Caco-2 (cell line): Measurements from ENCODE around the gene AATK. TPM values are rescaled to one million over a fixed set of nuclear protein-coding genes. Genes with fewer than 3 reads are reported as not detected.
A peak's percentile ranks its signal among the peaks of the same experiment; 100 is the strongest.

ENCODE experiments used
- BruUV-seq: library from RNA; stranded (reverse); fragments of 400-500 nt; replicated peaks from 2 replicates; lab custom pipeline; 2021; lab: Mats Ljungman, UMichigan
- CTCF ChIA-PET: fragments of 300-600 bp; sonication (Branson Sonifier 250); formaldehyde crosslinking; loops from one replicate; lab custom pipeline; 2022; ENCODE audit warnings: antibody characterized with exemption; lab: Charles Lee
- POLR2A ChIA-PET: fragments of 300-600 bp; sonication (Branson Sonifier 250); formaldehyde crosslinking; loops from one replicate; lab custom pipeline; 2022; ENCODE audit warnings: antibody characterized with exemption; lab: Charles Lee
- DNase-seq, 2 experiments: peaks; one replicate each; pipeline versions ENCODE4 v3.0.0 to v3.0.0-alpha.2; 2020 to 2022
- H3K27me3 ChIP-seq: replicated peaks from 2 replicates; pipeline ENCODE4 v1.6.0; 2011; ENCODE audit warnings: low read length; ENCODE audit not compliant: control insufficient read depth, insufficient read depth
- H3K36me3 ChIP-seq: 2 replicates; pipeline ENCODE4 v1.5.1; 2011; ENCODE audit warnings: low read length; ENCODE audit not compliant: control insufficient read depth, insufficient read depth
- H3K4me1 ChIP-seq: fragments of 250-450 bp; sonication (Bioruptor Pico); 2 replicates; pipeline ENCODE4 v1.5.1; 2020; ENCODE audit warnings: mild to moderate bottlenecking
- H3K4me3 ChIP-seq: 2 replicates; pipeline ENCODE4 v1.5.1; 2011; ENCODE audit warnings: low read depth, mild to moderate bottlenecking, control low read depth, low read length
- H3K9me3 ChIP-seq: fragments of 250-450 bp; sonication (Bioruptor Pico); 2 replicates; pipeline ENCODE4 v1.5.1; 2020; ENCODE audit warnings: mild to moderate bottlenecking, moderate library complexity
- H3K27ac Mint-ChIP-seq: one replicate; pipeline ENCODE4 v1.8.0; 2022; ENCODE audit warnings: mixed read lengths; ENCODE audit not compliant: unreplicated experiment
- H3K27me3 Mint-ChIP-seq: one replicate; pipeline ENCODE4 v1.8.0; 2022; ENCODE audit warnings: mixed read lengths; ENCODE audit not compliant: insufficient read depth, unreplicated experiment
- H3K36me3 Mint-ChIP-seq: one replicate; pipeline ENCODE4 v1.8.0; 2022; ENCODE audit warnings: mild to moderate bottlenecking, mixed read lengths; ENCODE audit not compliant: insufficient read depth, unreplicated experiment
- H3K4me1 Mint-ChIP-seq: one replicate; pipeline ENCODE4 v1.8.0; 2022; ENCODE audit warnings: low read depth, mixed read lengths; ENCODE audit not compliant: unreplicated experiment
- H3K4me3 Mint-ChIP-seq: one replicate; pipeline ENCODE4 v1.8.0; 2022; ENCODE audit warnings: mild to moderate bottlenecking, moderate library complexity, mixed read lengths; ENCODE audit not compliant: unreplicated experiment
- H3K9me3 Mint-ChIP-seq: one replicate; pipeline ENCODE4 v1.8.0; 2022; ENCODE audit warnings: mixed read lengths; ENCODE audit not compliant: unreplicated experiment
- CTCF ChIP-seq, 2 experiments: fragments of 200-600 bp in 1 of 2; IDR thresholded peaks; 1 replicate in 1 of 2; 2 replicates in 1 of 2; pipeline versions ENCODE4 v1.5.1 to v1.8.0; 2011 to 2022; ENCODE audit warnings: antibody characterized with exemption in 1 of 2, control low read depth in 1 of 2, inconsistent platforms in 1 of 2, low read depth in 1 of 2, low read length in 1 of 2, mild to moderate bottlenecking in 1 of 2, moderate library complexity in 1 of 2; ENCODE audit not compliant: insufficient read depth in 1 of 2, severe bottlenecking in 1 of 2, unreplicated experiment in 1 of 2
- intact Hi-C: fragments of 100-400 bp; cut with micrococcal nuclease; formaldehyde crosslinking; loops from one replicate; pipeline ENCODE4 v1.10.0; 2022; ENCODE audit not compliant: unreplicated experiment
- total RNA-seq: library from RNA; stranded (reverse); gene quantifications from 2 replicates; pipeline ENCODE4 v1.2.3, GENCODE V29; 2022

AATK gene
- total RNA-seq, 1 experiment from 2014 or later = 26.6 TPM

- Histone ChIP-seq H3K36me3 (no peaks in the 10 kb centered on the region; the same call in none of the 2 replicates), H3K9me3 (no peaks in the 10 kb centered on the region), H3K27me3 (no peaks in the 10 kb centered on the region), H3K4me3 (no peak overlapping the region), H3K4me1 (no peaks in the 10 kb centered on the region; the same call in 1 of the 2 replicates)
- intact Hi-C loops = no loop called here
- peaks cover 29% of the 10 kb centered on the region for H3K36me3 Mint-ChIP-seq
- H3K4me3 Mint-ChIP-seq = no peak overlapping the region
- BruUV-seq = no TSS peak
- H3K4me1 Mint-ChIP-seq = peaks cover 8% of the 10 kb centered on the region
- no peaks in the 10 kb centered on the region for H3K9me3 Mint-ChIP-seq
- H3K27ac Mint-ChIP-seq = no peak overlapping the region
- TF ChIP-seq CTCF (IDR thresholded peaks at IDR 0.05; ENCODE audit: insufficient read depth in 1 of 2, low read depth in 1 of 2, low read length in 1 of 2, severe bottlenecking in 1 of 2, unreplicated experiment in 1 of 2) = no peak
- peak in 1 of 2 experiments; percentile 39 for DNase-seq
- ChIA-PET CTCF (no interaction called here), POLR2A (no interaction called here)
- no peaks in the 10 kb centered on the region for H3K27me3 Mint-ChIP-seq
Measured at GRCh38 chr17:81120695-81121621, 45.1 kb downstream of the AATK start.

DNA sequence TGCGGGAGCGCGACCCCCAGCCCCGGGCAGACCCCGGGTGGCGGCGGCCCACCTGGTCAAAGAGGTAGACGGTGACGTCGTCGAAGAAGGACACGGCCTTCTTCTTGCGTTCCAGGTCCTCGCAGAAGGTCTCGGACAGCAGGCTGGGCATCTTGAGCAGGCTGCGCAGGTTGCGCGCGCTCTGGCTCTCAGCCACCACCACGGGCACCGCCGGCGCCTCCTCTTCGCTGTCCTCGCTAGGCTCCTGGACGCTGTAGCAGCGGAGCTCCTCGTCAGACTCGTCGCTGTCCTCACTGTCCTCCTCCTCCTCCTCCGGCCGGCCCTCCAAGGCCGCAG is 45.9 kb downstream of the AATK start:
- Histone ChIP-seq H3K4me3 (no peak overlapping the region), H3K27me3 (no peaks in the 10 kb centered on the region), H3K36me3 (no peaks in the 10 kb centered on the region; the same call in none of the 2 replicates), H3K4me1 (no peaks in the 10 kb centered on the region; the same call in 1 of the 2 replicates), H3K9me3 (no peaks in the 10 kb centered on the region)
- no peak for DNase-seq
- POLR2A ChIA-PET = no interaction called here
- Mint-ChIP-seq H3K4me3 (no peak overlapping the region), H3K27me3 (no peaks in the 10 kb centered on the region), H3K4me1 (peaks cover 8% of the 10 kb centered on the region), H3K36me3 (peaks cover 33% of the 10 kb centered on the region), H3K27ac (peak overlapping the region; percentile 79), H3K9me3 (no peaks in the 10 kb centered on the region)
- TF ChIP-seq CTCF (IDR thresholded peaks at IDR 0.05; ENCODE audit: insufficient read depth in 1 of 2, low read depth in 1 of 2, low read length in 1 of 2, severe bottlenecking in 1 of 2, unreplicated experiment in 1 of 2) = no peak
- CTCF ChIA-PET = no interaction called here
- intact Hi-C loops = no loop called here
- BruUV-seq = no TSS peak

DNA sequence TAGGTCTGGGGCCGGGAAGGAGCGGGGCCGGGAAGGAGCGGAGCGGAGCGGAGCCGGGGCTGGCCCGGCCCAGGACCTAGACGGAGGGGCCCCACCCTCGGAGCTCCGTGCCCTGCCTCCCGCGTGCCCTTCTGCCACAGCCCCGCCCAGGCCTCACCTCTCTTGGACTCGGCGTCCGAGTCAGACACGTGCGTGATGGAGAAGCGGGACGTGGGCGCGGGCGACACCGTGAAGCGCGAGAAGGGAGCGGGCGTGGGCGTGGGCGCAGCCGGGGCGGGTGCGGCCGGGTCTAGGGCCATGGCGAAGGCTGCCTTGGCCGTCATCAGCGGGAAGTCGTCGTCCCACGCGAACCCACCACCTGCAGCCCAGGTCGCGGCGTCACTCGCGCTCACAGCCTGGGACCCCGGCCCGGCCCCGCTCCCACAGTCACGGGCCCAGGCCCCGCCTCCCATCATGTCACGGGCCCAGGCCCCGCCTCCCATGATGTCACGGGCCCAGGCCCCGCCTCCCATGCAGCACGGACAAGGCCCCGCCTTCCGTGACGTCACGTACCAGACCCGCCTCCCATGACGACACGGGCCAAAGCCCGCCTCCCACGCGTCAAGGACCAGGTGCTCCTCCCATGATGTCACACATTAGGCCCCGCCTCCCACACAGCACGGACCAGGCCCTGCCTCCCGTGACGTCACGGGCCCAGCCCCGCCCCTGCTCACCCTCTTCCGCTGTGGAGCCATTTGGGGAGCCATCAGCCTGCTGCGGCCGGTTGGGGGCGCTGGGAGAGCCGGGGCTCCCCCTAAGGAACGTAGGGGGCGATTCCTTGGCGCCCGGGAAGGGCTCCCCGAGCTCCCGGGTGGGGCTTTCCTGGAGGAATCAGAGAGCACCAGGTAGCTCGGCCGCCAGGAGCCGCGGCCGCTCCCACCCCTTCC is 46.5 kb downstream of the AATK start:
- Histone ChIP-seq H3K4me1 (no peaks in the 10 kb centered on the region; the same call in 1 of the 2 replicates), H3K27me3 (no peaks in the 10 kb centered on the region), H3K36me3 (no peaks in the 10 kb centered on the region; the same call in none of the 2 replicates), H3K9me3 (no peaks in the 10 kb centered on the region), H3K4me3 (peak overlapping the region; percentile 55)
- Mint-ChIP-seq H3K27me3 (no peaks in the 10 kb centered on the region), H3K27ac (peak overlapping the region; percentile 79), H3K4me3 (peak overlapping the region; percentile 86), H3K9me3 (no peaks in the 10 kb centered on the region), H3K36me3 (peaks cover 39% of the 10 kb centered on the region), H3K4me1 (peaks cover 8% of the 10 kb centered on the region)
- CTCF ChIA-PET = interaction anchor here (1.0 kb wide), 1 partner anchor 96 kb away, joined by 3 read pairs; no protein-coding TSS in a partner anchor
- no TSS peak for BruUV-seq
- DNase-seq = peak; percentile 96 to 97
- POLR2A ChIA-PET = no interaction called here
- intact Hi-C loops = loop anchor here (2.0 kb wide), 1 partner anchor 13 kb away; no protein-coding TSS in a partner anchor
- TF ChIP-seq CTCF (IDR thresholded peaks at IDR 0.05; ENCODE audit: insufficient read depth in 1 of 2, low read depth in 1 of 2, low read length in 1 of 2, severe bottlenecking in 1 of 2, unreplicated experiment in 1 of 2) = no peak
